Measurements from ENCODE around the gene STAMBPL1.

STAMBPL1 gene

DNA sequence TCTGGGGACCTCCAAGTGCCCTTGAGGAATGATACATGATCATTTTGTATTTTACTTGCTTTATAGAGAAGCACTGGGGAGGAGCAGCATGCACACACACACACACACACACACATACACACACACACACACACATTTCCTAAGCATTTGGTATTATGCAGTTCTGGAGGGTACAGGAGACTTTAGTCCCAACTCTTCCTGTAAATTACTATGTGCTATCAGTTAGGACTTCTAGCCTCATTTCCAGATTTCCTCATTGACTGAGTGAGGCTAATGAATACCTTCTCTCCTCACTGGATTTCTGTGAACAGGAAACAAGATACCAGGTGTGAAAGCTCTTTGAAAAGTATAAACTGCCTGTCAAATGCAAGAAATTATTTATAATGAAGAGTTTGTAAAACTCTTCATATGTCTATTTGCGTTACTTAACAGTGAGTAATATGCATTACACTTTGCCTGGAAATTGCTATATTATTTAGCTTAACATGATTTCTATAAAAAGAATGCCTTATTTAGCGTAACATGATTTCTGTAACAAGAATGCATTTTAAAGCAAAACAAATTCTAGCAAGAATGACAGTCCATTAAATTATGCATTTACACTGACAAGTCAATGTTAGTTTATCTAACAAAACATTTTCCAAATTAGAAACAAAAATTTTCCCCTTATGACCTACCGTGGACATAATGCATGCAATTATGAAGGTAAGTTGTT is 38.3 kb downstream of the STAMBPL1 start:
- in situ Hi-C loops (cut with HindIII; ENCODE audit: low pct_ligation_motif_present, low sequenced_read_pairs) = no loop called here
- H3K27me3 ChIP-seq (replicated peaks) = no peaks in the 10 kb centered on the region
- H3K27ac ChIP-seq = no peak overlapping the region
- peaks cover 3% of the 10 kb centered on the region for H3K36me3 ChIP-seq (replicated peaks)
- no peak for DNase-seq
- H3K4me3 ChIP-seq (ENCODE audit: low read depth, low read length) = no peak overlapping the region
- TF ChIP-seq, protein P1, sequence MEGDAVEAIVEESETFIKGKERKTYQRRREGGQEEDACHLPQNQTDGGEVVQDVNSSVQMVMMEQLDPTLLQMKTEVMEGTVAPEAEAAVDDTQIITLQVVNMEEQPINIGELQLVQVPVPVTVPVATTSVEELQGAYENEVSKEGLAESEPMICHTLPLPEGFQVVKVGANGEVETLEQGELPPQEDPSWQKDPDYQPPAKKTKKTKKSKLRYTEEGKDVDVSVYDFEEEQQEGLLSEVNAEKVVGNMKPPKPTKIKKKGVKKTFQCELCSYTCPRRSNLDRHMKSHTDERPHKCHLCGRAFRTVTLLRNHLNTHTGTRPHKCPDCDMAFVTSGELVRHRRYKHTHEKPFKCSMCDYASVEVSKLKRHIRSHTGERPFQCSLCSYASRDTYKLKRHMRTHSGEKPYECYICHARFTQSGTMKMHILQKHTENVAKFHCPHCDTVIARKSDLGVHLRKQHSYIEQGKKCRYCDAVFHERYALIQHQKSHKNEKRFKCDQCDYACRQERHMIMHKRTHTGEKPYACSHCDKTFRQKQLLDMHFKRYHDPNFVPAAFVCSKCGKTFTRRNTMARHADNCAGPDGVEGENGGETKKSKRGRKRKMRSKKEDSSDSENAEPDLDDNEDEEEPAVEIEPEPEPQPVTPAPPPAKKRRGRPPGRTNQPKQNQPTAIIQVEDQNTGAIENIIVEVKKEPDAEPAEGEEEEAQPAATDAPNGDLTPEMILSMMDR (IDR thresholded peaks at IDR 0.05; ENCODE audit: low read depth, low read length, missing control alignments) = no peak

DNA sequence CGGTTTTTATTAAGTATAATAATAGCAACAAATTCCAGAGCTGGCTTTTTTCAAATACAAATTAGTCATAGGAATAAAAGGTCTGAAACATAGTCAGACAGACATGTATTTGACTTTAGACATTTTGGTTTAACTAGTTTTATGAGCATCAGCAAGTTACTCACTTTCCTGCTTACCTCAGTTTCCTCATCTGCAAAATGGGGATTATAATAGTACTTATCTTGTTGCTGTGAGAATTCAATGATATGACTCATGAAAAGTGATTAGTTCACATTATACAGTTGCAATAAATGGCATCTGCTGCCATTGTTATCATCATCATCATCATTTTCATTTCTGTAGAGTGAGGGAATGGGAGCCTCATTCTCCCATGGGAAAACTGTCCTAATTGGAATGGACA is 39.0 kb downstream of the STAMBPL1 start:
- Histone ChIP-seq H3K27ac (no peak overlapping the region), H3K27me3 (replicated peaks) (no peaks in the 10 kb centered on the region), H3K4me3 (ENCODE audit: low read depth, low read length) (no peak overlapping the region), H3K36me3 (replicated peaks) (peaks cover 3% of the 10 kb centered on the region)
- DNase-seq = no peak
- in situ Hi-C loops (cut with HindIII; ENCODE audit: low pct_ligation_motif_present, low sequenced_read_pairs) = no loop called here
- TF ChIP-seq, protein P1 (IDR thresholded peaks at IDR 0.05; ENCODE audit: low read depth, low read length, missing control alignments) = no peak

- no peak for DNase-seq
- in situ Hi-C loops (cut with HindIII; ENCODE audit: low pct_ligation_motif_present, low sequenced_read_pairs) = no loop called here
Measured at GRCh38 chr10:88920198-88920597, 40.2 kb downstream of the STAMBPL1 start.

GRCh38 chr10:88920986-88921593 is 41.0 kb downstream of the STAMBPL1 start:
- no peak for DNase-seq
- Histone ChIP-seq H3K27me3 (replicated peaks) (no peaks in the 10 kb centered on the region), H3K4me3 (ENCODE audit: low read depth, low read length) (no peak overlapping the region), H3K36me3 (replicated peaks) (no peaks in the 10 kb centered on the region), H3K27ac (no peak overlapping the region)
- TF ChIP-seq, protein P1 (IDR thresholded peaks at IDR 0.05; ENCODE audit: low read depth, low read length, missing control alignments) = no peak
- in situ Hi-C loops (cut with HindIII; ENCODE audit: low pct_ligation_motif_present, low sequenced_read_pairs) = no loop called here

More at GRCh38 chr10:88920198-88920597, 40.2 kb downstream of the STAMBPL1 start:
- H3K4me3 ChIP-seq (ENCODE audit: low read depth, low read length) = no peak overlapping the region
- no peak overlapping the region for H3K27ac ChIP-seq
- TF ChIP-seq, protein P1 (IDR thresholded peaks at IDR 0.05; ENCODE audit: low read depth, low read length, missing control alignments) = no peak
- no peaks in the 10 kb centered on the region for H3K27me3 ChIP-seq (replicated peaks)
- peaks cover 3% of the 10 kb centered on the region for H3K36me3 ChIP-seq (replicated peaks)

DNA sequence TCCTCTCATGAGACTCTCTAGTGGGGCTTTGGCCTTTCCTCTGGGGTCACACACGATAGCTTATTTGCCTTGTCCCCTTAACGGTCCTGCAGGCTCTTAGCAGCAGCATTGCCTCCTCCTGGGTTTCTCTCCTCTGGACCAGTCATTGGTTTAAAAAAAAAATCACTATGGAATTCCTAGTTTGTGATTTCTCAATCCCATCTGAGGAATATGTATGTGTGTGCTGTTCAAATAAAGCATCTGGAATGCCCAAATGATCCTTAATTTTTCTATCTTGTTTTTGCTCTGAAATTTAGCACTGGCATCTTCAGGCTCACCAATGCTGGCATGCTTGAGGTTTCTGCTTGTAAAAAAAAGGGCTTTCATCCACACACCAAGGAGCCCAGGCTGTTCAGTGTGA is 42.0 kb downstream of the STAMBPL1 start:
- H3K4me3 ChIP-seq (ENCODE audit: low read depth, low read length) = no peak overlapping the region
- in situ Hi-C loops (cut with HindIII; ENCODE audit: low pct_ligation_motif_present, low sequenced_read_pairs) = no loop called here
- DNase-seq = no peak
- no peak overlapping the region for H3K27ac ChIP-seq
- TF ChIP-seq, protein P1 (IDR thresholded peaks at IDR 0.05; ENCODE audit: low read depth, low read length, missing control alignments) = no peak
- H3K36me3 ChIP-seq (replicated peaks) = no peaks in the 10 kb centered on the region
- H3K27me3 ChIP-seq (replicated peaks) = no peaks in the 10 kb centered on the region

Data from brain microvascular endothelial cell (primary cell).